NCI-H2107 treated with DMSO at 0.1 percent for 48 hours (cell line): ENCODE results near the gene TAPBP.

Source experiments
- DNase-seq: peaks from one replicate; lab custom pipeline; 2025; ENCODE audit not compliant: unreplicated experiment; lab: John Stamatoyannopoulos, UW

TAPBP gene

GRCh38 chr6:33249732-33250630, 63.9 kb downstream of the TAPBP start:
- DNase-seq: no peak
